Measurements from ENCODE around the gene OVOL2.

GRCh38 chr20:18012901-18013300 lies 44.8 kb downstream of the OVOL2 start:
- TF ChIP-seq EZH2 (IDR thresholded peaks at IDR 0.05; ENCODE audit: insufficient read depth, poor library complexity, severe bottlenecking) (no peak), EZH2phosphoT487 (IDR thresholded peaks at IDR 0.05; ENCODE audit: insufficient read depth, low read depth) (no peak)

Data from GM23248 (cell line).